GM19467 (cell line): ENCODE data around the gene EPS8L1.

ENCODE experiments used
- ATAC-seq: cut with Tn5 transposase; IDR thresholded peaks from one replicate; pipeline ENCODE4 v1.9.1; 2021; ENCODE audit warnings: mild to moderate bottlenecking, moderate library complexity; ENCODE audit not compliant: unreplicated experiment

Gene EPS8L1

GRCh38 chr19:55079400-55080038 is 3.9 kb downstream of the EPS8L1 start:
- ATAC-seq = no peak

GRCh38 chr19:55080121-55080967 is 4.7 kb downstream of the EPS8L1 start:
- ATAC-seq = no peak

- ATAC-seq = no peak
Observed at GRCh38 chr19:55080968-55081769, 5.5 kb downstream of the EPS8L1 start.

- ATAC-seq = no peak
Observed at GRCh38 chr19:55081770-55082019, 6.0 kb downstream of the EPS8L1 start.

GRCh38 chr19:55082020-55082851 is 6.6 kb downstream of the EPS8L1 start:
- ATAC-seq = no peak

GRCh38 chr19:55083004-55083850 is 7.6 kb downstream of the EPS8L1 start:
- ATAC-seq = no peak

GRCh38 chr19:55084416-55084815 is 8.7 kb downstream of the EPS8L1 start:
- no peak for ATAC-seq

- no peak for ATAC-seq
Observed at GRCh38 chr19:55085923-55086715, 10.4 kb downstream of the EPS8L1 start.

GRCh38 chr19:55086730-55087541 is 11.3 kb downstream of the EPS8L1 start:
- ATAC-seq = no peak

GRCh38 chr19:55087542-55087901 is 11.9 kb downstream of the EPS8L1 start:
- ATAC-seq = no peak

GRCh38 chr19:55088021-55088451 is 12.4 kb downstream of the EPS8L1 start:
- ATAC-seq = no peak

- no peak for ATAC-seq
Observed at GRCh38 chr19:55088543-55089341, 13.1 kb downstream of the EPS8L1 start.

GRCh38 chr19:55089342-55089944 is 13.8 kb downstream of the EPS8L1 start:
- no peak for ATAC-seq

- ATAC-seq = no peak
Observed at GRCh38 chr19:55090564-55090963, 14.9 kb downstream of the EPS8L1 start.

- no peak for ATAC-seq
Observed at GRCh38 chr19:55091126-55091910, 15.6 kb downstream of the EPS8L1 start.

GRCh38 chr19:55091955-55092354 is 16.3 kb downstream of the EPS8L1 start:
- ATAC-seq = no peak
